HL-60/S4 treated with phorbol 12-myristate 13-acetate at 8.2 ng/mL for 4 days and 3 days (cell line): Measurements from ENCODE around the gene SRPK3.
"Not testable (repeated sequence)": the region's sequence is repeated elsewhere in the genome, so short reads cannot be mapped to it uniquely, and the experiment has no call there.

Source experiments
- in situ Hi-C: fragments of 300-500 bp; cut with MboI; formaldehyde crosslinking; loops from 2 replicates; pipeline ENCODE4 v1.15.0; 2022; ENCODE audit warnings: low sequenced_read_pairs

SRPK3 gene

DNA sequence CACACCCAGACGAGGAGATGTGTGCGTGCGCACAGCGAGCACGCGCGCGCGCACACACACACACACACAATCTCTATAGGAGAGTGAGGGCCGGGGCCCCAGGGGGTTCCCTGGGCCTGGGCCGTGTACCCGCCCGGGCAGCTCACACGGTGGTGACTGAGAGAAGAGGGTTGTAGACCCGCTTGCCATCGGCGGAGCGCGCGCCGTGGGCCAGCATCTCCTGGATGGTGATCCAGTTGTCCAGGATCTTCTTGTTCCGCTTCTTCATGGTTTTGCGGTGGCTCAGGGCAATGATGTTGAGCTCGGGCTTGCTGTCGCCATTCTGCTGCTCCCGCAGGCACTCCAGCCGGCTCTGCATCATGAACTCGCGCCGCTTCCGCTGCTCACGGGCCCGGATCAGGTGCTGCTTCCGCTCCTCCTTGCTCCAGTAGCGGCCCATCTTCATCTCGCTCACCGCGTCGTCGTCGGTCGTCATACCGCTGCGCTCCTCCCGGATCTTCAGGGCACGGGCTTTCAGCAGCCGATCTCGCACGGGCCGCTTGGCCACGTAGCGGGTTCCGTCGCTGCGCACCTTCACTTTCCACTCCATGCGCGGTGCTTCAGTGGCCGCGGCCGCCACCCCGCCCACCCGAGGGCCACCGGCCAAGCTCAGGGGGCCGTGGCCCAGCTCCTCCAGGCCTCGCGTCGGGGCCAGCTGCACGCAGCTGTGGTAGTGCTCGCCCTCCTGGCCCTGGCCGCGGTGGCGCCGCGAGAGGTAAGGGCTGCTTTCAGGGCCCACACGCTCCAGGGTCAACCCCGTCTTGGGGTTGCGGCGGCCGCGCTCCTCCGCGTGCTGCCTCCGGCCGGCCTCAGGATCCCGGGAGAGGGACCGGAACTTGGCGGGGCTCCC, 22.6 kb downstream of the SRPK3 start:
- in situ Hi-C loops, result no loop called here

DNA sequence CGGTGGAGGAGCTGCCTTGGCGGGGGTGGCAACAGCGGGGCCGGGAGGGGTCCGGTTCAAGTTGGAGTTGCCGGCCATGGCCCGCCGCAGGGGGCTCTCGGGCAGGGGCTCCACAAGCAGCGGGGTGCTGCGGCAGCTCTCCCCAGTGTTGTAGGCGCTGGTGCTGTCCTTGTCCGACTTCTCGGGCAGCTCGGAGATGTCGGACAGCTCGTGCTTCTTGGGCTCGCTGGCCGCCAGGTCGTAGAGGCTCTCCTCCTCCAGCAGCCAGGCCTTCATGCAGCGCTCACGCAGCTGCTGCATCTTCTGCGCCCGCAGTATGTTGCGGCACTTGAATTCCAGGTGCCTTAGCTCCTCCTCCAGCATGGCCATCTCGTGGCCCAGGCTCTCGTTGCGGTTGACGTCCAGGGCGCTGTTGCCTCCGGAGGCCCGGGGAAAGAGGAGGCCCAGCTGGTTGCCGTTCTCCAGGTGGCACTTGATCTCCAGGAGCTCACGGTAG, 23.3 kb downstream of the SRPK3 start:
- in situ Hi-C loops, result no loop called here

DNA sequence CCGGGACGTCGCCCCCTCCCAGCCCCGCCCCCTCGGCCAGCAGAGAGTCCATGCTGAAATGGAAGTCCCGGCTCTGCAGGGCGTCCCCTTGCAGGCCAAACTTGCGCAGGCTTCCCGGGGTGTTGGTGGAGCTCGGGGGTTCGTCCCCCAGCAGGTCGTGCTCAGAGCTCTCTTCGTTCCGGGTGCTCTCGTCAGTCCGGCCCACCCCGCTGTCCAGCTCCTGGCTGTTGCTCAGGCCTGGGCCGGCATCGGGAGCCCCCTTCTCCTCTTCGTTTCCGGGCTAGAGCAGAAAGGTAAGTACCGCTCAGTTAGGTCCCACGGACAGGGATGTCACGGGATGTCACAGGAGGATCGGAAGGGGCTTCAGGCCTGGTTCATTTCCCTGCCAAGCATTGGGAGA, 23.8 kb downstream of the SRPK3 start:
- in situ Hi-C loops, result no loop called here

DNA sequence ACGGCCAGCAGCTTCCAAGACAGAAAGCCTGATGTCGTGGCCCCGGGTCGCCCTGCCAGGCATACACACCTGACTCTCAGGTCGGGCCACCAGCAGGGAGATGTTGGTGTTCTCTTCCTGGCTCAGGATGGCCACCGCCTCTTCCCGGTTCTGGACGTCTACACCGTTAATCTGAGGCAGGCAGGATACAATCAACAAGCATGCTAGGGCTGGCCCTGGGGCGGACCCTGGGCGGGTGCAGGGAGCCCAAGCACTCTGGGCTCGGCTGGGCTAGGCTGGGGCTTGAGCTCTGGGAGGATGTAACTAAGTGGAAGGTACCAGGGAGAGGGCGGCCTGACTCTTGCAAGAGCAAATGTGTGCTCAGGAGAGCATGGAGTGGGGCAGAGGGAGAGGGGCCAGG, 24.6 kb downstream of the SRPK3 start:
- in situ Hi-C loops, result no loop called here

DNA sequence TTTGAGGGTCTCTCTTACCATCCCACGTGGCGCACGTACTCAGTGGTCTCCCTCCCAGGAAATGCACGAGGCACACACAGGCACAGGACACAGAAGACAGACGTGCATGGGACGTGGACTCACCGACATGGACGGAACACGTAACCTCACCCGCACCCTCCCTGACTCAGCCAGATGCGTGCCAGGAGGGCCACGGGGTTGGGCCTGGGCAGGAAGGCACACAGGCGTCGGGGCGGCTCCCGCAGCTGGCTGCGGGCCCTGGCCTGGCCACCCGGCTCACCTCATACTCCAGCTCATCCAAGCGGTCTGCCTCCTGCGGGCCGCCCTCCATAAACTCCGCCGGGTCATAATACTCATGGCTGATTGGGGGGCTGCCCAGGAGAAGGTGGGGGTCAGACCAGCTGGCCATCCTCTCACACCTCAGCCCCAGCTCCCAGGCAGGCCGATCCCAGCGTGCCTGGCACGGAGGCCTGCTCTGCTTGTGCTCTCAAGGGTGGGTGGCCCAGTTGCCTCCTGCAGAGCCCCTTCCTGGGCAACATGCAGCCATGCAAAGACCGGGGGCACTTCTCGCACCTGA, 26.2 kb downstream of the SRPK3 start:
- in situ Hi-C loops, result no loop called here

DNA sequence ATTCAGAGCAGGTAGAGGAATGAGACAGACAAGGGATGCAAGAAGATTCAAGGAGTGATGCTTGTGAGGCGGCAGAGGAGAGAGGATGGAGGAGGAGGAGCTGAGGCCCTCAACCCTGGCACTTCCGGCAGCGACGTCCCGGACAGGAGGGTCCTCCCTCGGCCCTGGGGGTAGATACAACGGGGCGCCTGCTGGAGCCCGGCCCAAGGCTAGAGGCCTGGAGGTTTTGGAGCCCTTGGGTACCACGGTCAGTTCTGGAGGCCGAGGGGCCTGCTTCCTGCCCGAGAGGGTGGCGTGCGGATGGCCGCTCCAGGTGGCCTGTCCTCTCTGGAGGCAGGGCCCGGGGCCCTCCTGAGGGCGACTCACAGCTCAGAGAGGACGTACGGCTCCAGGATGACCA, 27.1 kb downstream of the SRPK3 start:
- in situ Hi-C loops, result no loop called here

DNA sequence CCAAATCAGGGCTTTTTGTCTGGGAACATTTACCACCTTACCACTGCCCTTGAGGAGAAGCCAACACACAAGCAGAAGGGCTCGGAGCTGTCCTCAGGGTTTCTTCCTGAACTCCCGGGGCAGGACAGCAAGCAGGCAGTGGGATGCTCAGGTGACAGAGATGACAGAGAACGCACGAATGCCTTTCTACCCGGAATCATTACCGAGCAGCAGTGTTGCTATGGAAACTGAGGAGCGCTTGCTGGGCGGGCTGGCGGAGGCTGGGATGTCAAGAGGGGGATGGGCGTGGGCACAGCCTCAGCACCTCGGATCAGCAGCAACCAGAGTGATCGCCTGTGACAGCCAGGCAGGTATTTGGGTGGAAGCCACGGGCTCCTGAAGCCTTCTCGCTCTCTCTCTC, 31.4 kb downstream of the SRPK3 start:
- in situ Hi-C loops, result no loop called here

DNA sequence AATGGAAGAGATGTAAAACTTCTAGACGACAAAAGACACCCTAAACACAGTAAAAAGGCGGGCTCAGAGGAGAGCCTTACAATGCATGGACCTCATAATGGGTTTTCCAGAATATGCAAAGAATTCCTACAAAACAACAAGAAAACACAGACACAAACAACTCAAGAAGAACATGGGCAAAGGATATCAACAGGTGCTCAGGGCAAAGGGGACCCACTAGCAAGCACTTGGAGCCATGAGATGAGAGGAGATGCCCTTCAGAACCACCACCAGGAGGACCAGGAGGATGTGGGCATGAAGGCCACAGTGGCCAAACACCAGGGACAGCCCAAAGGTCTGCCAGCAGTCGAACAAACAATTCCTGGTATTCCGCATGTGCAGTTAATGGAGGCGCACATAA, 32.3 kb downstream of the SRPK3 start:
- in situ Hi-C loops, result no loop called here

DNA sequence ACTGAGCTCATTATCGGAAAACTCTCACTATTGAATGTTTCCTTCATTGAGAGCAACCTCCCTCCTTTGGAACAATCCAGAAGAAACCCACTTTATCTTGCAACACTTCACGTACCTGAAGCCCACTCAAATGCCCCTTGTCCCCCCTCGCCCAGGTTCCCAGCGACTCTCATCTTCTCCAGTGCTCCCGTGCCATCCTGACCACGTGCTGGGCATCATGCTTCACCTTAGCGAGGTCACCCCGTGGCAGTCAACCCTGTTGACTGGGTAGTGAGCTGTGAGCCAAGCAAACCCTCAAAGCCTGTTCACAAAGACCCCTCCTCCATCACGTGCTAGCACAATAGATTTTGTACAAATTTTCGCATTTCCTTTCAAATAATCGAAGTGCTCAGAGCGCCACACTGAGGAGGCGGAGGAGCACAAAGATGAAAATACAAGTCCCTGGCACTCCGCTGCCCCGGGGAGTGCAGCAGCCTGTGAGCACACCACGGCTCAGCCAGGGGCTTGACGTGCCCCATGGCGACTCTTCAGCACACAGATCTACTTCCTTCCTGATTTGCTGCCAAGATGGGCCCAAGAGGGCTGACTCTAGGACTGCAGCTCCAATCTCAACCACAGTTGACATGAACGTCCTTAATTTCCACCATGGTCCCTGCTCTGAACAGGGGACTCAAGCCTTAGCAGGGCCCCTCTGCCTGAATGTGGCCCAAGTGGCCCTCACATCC, 33.9 kb downstream of the SRPK3 start:
- in situ Hi-C loops, result no loop called here

DNA sequence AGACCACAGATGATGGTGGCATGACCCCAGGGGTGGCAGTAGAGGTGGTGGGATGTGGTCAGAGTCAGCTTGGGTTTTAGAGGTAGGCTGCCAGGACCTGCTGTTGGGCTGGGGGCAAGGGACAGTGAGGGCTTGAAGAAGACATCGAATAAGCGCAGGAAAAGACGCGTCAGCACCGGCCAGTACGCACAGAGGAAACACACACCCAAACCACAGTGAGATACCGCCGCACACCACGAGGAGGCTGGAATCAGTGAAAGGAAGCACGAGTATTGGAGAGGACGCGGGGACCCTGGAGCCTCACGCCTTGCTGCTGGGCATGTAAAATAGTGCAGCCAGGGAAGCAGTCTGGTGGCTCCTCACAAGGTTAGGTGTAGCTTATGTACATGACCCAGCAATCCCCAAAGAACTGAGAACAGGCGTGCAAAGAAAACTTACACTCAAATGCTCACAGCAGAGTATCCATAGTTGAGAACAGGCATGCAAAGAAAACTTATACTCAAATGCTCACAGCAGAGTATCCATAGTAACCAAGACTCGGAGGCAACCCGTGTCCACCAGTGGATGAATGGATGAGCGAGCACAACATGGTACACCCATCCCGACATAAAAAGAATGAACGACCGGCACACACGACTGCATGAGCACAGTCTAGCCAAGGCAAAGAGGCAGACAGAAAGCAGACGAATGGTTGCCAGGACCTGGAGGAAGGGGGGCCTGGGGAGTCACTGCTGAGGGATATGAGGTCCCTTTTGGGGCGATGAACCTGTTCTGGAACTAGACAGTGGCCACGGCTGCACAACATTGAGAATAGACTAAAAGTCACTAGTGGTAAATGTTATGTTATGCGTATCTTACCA, 36.2 kb downstream of the SRPK3 start:
- in situ Hi-C loops, result no loop called here

DNA sequence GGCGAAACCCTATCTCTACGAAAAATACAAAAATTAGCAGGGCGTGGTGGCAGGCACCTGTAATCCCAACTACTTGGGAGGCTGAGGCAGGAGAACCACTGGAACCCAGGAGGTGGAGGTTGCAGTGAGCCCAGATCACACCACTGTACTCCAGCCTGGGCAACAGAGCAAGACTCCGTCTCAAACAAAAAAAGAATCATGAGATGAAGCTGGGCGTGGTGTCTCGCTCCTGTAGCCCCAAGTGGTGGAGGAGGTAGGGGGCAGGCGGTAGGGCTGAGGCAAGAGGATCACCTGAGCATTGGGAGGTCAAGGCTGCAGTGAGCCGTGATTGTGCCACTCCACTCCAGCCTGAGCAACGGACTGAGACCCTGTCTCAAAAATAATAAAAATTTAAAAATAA, 37.2 kb downstream of the SRPK3 start:
- in situ Hi-C loops, result not testable (repeated sequence)

DNA sequence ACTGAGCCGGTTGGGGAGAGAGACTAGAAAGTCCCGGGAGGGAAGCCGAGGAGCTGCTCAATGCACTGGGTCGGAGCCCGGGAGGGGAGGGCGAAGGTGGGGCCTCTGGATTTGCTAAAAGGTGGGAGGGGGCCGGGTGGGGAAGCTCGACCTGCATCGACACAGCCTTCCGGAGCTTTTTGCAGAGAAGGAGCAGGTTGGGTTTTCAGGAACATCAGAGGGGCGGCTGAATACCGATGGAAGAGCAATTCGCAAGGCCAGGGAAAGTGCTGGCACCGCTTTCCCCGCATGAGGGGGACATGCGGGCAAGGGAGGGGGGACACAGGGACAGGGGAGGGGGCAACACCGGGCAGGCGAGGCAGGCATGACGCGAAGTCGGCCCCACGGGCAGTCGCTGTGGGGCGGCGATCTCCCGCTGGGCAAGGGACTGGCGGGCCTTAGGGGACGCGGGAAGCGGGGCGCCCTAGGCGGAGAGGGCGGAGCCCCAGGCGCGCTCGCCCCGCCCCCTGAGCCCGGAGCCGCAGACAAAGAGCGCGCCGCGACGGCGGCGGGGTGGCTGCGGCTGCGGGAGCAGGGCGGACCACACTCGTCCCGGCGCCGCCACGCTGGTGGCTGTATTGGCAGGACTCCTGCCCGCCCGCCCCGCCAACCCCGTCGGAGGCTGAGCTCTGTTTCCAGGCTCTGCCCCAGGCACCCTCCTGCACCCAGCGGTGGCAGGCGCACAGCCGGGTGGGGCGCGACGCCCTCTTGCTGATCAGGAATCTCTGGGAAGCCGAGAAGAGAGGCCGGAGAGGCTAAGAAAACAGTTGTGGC, 37.9 kb downstream of the SRPK3 start:
- in situ Hi-C loops, result no loop called here

DNA sequence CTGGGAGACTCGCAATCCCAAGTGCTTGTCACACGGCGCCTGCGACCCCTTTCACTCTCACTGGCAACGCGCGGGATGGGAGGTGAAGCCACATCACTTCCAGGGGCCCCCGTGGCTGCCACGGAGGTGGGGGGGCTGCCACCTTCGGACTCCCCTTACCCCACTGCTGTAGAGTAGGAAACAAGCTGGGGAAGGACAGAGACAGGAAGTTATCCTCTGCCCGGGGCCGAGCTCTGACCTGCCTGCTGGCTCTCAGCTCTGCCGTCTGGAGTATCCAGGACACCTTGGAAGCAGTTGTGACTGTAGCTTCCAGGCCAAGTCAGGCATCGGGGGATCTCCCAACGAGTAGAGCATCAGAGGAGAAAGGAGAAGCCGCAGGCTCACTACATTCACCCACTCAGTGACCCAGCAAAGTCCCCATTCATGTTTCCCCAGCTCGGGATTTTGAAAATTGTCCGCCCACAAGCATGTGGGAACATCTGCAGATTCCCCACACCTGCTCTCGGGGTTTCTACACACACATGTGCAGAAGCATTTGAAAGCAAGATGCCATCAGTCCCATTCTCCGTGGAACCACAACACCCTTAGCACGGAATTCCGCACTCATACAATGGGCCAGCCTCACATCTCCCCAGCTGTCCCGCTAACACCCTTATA, 38.7 kb downstream of the SRPK3 start:
- in situ Hi-C loops, result no loop called here

DNA sequence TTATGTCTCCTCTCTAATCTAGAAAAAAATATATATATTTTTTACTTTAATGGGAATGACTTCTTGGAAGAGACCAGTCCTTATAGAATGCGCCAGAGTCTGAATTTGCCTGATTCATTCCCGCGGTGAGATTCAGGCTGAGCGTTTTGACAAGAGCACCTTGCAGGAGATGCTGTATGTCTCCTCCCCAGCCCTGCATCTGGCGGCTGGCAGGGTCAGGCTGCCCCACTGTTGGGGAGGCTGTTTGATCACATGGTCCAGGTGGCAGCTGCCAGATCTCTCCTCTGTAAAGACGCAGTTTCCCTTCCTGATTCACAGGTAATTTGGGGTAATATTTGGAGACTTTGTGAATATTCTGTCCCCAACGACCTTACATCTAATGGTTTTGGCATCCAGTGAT, 39.8 kb downstream of the SRPK3 start:
- in situ Hi-C loops, result no loop called here

DNA sequence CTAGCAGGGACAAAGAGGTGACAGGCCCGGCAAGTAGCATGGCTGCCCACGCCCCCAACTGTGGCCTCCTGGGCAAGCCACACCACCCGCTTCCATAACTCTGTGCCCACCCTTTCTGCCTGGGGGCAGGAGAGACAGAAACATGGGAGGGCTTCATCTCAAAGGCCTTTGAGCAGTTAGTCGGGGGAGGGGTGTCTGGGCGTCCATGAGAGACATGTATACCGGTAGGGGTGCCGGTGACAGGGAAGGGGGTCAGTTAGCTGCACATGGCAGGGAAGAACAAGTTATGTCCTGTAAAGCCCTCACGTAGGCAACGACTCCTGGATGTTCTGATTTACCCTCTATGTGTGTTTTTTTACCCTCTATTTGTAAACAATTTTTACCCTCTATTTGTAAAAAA, 40.2 kb downstream of the SRPK3 start:
- in situ Hi-C loops, result no loop called here

DNA sequence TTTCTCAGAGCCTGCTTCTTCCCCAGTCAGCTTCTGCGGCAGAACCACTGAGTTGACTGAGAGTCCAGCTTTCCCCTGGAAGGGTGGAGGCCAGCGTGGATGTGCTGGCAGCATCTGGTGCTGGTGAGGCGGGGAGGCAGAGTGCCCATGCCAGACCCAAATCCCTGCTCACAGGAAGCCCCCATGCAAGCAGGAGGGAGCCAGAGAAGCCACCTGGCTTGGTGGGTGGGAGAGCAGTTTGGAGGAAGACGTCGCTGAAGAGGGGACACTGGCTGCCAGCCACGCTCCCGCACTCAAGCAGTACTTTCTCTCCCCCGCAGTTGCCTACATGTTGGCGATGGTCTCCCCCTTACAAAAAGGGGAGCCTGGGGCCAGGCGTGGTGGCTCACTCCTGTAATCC, 43.5 kb downstream of the SRPK3 start:
- in situ Hi-C loops, result no loop called here

DNA sequence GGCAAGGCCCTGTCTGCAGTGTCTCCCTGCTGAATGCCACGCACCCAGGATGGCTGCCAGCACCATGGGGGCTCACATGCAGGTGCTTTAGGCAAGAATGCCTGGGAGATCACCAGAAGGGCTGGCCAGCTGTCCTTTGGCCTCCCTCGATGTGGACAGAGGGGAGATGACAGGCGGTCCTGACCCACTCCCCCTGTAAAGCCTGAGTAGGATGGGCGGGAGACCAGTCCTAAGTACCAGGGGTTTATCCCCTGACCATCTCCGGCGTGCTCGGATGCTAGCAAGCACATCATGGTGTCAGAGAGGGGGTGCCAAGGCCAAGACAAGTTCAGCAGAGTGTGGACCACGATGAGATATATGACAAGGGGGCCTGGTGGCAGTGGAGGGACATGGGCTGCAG, 44.2 kb downstream of the SRPK3 start:
- in situ Hi-C loops, result no loop called here

DNA sequence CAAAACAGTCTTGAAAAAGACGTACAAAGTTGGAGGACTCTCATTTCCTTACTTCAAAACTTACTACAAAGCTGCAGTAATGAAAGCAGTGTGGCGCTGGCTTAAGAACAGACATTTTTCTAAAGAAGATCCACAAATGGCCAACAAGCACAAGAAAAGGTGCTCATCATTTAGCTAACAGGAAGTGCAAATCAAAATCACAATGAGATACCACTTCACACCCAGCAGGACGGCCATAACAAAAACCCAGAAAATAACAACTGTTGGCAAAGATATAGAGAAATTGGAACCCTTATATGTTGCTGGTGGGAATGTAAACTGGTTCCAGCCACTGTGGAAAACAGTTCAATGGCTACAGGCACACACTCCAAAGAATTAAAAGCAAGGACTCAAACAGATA, 46.2 kb downstream of the SRPK3 start:
- in situ Hi-C loops, result no loop called here

DNA sequence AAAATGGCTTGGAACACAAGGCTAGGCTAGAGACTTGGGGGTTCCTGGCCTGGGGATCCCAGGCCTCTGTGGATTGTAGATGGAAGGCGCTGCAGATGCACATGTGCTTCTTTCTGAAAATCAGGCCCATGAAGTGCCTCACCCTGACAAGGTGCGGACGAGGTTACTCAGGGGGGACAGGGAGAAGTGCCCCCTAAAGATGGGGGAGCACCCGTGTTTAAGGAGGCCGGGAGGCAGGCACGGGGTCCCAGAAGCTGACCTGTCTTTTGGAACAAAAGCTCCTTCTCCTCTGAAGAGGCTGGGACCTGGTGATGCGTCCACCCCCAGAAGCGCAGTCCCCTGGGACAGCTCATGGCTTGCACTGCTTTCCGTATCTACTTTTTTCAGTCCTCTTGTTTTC, 47.1 kb downstream of the SRPK3 start:
- in situ Hi-C loops, result no loop called here

DNA sequence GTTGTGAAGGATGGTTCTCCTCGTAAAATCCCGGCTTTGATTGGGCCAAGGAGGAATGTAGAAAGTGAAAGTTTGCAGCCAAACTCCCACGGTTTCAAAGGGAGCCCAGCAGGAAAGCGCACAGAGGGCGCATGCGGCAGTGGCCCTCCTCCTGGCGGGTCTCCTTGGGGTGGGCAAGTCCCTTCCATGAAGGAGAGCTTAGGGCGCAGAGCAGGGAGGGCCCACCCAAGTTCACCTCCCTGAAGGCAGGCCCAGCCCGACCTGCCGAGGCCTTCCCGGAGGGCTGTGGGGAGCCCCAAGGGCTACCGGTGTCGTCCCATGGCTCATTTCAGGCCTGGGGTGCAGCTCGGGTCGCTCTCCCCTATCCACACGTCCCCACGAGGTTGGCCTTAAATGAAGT, 47.5 kb downstream of the SRPK3 start:
- in situ Hi-C loops, result no loop called here
